ENCODE measurements around the gene SELENOF. TPM values are rescaled to one million over a fixed set of nuclear protein-coding genes. Genes with fewer than 3 reads are reported as not detected.

The SELENOF gene
- total RNA-seq, 1 donor from 2014 or later = 114 TPM

DNA sequence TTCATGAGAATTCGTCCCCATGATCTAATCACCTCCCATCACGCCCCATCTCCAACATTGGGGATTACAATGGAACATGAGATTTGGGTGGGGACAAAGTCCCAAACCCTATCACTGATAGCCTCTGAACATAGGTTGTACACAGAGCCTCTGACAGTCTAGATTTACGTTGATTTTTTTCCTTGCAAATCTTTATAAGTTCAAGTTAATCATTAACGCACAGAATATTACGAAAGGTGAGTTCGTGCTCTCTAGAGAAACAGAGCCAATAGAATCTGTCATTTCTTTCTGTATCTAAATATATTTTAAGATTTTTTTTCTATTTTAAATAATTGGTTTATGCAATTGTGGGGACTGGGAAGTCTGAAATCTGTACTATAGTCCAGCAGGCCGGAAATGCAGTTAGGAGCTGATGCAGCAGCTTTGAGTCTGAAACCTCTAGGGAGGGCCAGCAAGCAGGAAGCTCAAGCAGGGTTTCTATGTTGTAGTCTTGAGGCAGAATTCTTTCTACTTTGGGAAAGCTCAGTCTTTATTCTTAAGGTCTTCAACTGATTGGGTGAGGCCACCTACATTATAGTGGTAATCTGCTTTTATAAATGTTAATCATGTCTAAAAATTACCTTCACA, 61.0 kb downstream of the SELENOF start:
- Mint-ChIP-seq H3K36me3 (ENCODE audit: insufficient read depth) (no peaks in the 10 kb centered on the region), H3K27ac (no peak overlapping the region), H3K4me3 (ENCODE audit: low read depth) (no peak overlapping the region), H3K4me1 (ENCODE audit: low read depth) (no peaks in the 10 kb centered on the region), H3K27me3 (no peaks in the 10 kb centered on the region), H3K9me3 (ENCODE audit: low read depth) (peaks cover 4% of the 10 kb centered on the region)
- TF ChIP-seq, protein P1, sequence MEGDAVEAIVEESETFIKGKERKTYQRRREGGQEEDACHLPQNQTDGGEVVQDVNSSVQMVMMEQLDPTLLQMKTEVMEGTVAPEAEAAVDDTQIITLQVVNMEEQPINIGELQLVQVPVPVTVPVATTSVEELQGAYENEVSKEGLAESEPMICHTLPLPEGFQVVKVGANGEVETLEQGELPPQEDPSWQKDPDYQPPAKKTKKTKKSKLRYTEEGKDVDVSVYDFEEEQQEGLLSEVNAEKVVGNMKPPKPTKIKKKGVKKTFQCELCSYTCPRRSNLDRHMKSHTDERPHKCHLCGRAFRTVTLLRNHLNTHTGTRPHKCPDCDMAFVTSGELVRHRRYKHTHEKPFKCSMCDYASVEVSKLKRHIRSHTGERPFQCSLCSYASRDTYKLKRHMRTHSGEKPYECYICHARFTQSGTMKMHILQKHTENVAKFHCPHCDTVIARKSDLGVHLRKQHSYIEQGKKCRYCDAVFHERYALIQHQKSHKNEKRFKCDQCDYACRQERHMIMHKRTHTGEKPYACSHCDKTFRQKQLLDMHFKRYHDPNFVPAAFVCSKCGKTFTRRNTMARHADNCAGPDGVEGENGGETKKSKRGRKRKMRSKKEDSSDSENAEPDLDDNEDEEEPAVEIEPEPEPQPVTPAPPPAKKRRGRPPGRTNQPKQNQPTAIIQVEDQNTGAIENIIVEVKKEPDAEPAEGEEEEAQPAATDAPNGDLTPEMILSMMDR (IDR thresholded peaks at IDR 0.05; ENCODE audit: unreplicated experiment) = no peak
- DNase-seq (ENCODE audit: low spot score, unreplicated experiment) = no peak

DNA sequence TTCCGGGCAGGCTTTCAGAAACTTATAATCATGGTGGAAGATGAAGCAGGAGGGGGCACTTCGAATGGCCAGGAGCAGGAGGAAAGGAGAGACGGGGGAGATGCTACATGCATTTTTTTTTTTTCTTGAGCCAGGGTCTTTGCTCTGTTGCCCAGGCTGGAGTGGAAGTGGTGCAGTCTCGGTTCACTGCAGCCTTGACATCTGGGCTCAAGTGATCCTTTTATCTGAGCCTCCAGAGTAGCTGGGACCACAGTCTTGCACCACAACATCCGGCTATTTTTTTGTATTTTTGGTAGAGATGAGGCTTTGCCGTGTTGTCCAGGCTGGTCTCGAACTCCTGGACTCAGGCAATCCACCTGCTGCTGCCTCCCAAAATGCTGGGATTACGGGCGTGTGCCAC, 61.6 kb downstream of the SELENOF start:
- Mint-ChIP-seq H3K4me3 (ENCODE audit: low read depth) (no peak overlapping the region), H3K4me1 (ENCODE audit: low read depth) (no peaks in the 10 kb centered on the region), H3K9me3 (ENCODE audit: low read depth) (peaks cover 4% of the 10 kb centered on the region), H3K27me3 (no peaks in the 10 kb centered on the region), H3K27ac (no peak overlapping the region), H3K36me3 (ENCODE audit: insufficient read depth) (no peaks in the 10 kb centered on the region)
- DNase-seq (ENCODE audit: low spot score, unreplicated experiment) = no peak
- TF ChIP-seq, protein P1 (IDR thresholded peaks at IDR 0.05; ENCODE audit: unreplicated experiment) = no peak

DNA sequence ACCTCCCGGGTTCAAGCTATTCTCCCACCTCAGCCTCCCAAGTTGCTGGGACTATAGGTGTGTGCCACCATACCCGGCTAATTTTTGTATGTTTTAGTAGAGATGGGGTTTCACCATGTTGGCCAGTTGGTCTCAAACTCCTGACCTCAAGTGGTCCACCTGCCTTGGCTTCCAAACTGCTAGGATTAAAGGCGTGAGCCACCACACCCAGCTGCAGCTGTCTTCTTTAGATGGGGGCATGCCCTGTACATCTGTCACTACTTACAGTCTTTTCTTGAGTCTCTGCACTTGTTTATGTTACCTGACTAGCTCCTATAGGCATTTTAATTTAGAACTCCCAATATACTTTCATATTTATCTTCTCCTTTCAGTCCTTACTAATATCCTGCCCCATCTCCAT, 64.2 kb downstream of the SELENOF start:
- no peak overlapping the region for H3K4me3 Mint-ChIP-seq (ENCODE audit: low read depth)
- no peak for DNase-seq (ENCODE audit: low spot score, unreplicated experiment)
- no peaks in the 10 kb centered on the region for H3K27me3 Mint-ChIP-seq
- H3K9me3 Mint-ChIP-seq (ENCODE audit: low read depth) = no peaks in the 10 kb centered on the region
- H3K27ac Mint-ChIP-seq = no peak overlapping the region
- H3K4me1 Mint-ChIP-seq (ENCODE audit: low read depth) = no peaks in the 10 kb centered on the region
- no peaks in the 10 kb centered on the region for H3K36me3 Mint-ChIP-seq (ENCODE audit: insufficient read depth)
- TF ChIP-seq, protein P1 (IDR thresholded peaks at IDR 0.05; ENCODE audit: unreplicated experiment) = no peak

DNA sequence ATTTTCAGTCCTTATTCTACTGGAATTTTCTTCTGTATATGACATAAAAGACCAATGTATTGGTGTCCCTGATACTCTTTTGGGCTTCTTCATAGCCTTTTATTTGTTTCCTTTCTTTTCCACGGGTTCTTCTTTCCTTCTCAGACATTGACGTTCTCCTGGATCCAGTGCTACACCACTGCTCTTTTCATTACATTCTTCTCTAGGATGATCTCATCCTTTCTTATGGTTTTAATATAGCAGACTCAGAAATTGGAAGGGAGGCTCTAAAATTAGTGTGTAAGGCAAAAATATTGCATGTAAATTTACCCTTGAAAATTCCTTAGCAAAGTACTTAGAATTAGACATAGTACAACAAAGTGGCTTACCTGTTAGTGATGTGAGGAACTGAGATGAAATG, 65.3 kb downstream of the SELENOF start:
- Mint-ChIP-seq H3K36me3 (ENCODE audit: insufficient read depth) (no peaks in the 10 kb centered on the region), H3K4me3 (ENCODE audit: low read depth) (no peak overlapping the region)

DNA sequence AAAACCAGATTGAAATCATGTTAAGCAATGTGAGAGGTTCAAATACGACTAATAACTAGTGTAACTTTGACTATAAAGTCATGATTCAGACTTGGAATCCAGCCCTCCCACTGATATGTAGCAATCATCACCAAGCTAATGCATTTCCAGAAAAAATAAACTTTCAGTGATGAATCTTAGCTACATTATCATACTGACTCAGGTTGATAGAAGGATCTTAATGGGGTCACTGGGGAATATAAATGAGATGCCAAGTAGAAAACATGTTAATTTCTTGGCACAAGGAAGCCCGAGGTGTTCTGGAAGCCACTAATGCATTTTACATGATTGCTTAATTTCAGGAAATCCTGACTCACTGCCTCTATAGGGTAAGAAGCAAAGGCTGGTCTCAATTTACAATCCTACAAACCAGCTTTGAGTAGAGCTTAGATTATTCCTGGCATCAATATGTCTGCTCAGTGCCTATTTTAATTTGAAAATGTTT, 67.7 kb downstream of the SELENOF start:
- TF ChIP-seq, protein P1 (IDR thresholded peaks at IDR 0.05; ENCODE audit: unreplicated experiment) = no peak
- Mint-ChIP-seq H3K9me3 (ENCODE audit: low read depth) (no peaks in the 10 kb centered on the region), H3K36me3 (ENCODE audit: insufficient read depth) (no peaks in the 10 kb centered on the region), H3K27me3 (no peaks in the 10 kb centered on the region), H3K4me3 (ENCODE audit: low read depth) (no peak overlapping the region), H3K27ac (no peak overlapping the region), H3K4me1 (ENCODE audit: low read depth) (no peaks in the 10 kb centered on the region)
- DNase-seq (ENCODE audit: low spot score, unreplicated experiment) = no peak

More for the DNA sequence above, 65.3 kb downstream of the SELENOF start:
- TF ChIP-seq, protein P1 (IDR thresholded peaks at IDR 0.05; ENCODE audit: unreplicated experiment) = no peak
- no peaks in the 10 kb centered on the region for H3K4me1 Mint-ChIP-seq (ENCODE audit: low read depth)
- H3K27ac Mint-ChIP-seq = no peak overlapping the region
- no peaks in the 10 kb centered on the region for H3K9me3 Mint-ChIP-seq (ENCODE audit: low read depth)
- H3K27me3 Mint-ChIP-seq = no peaks in the 10 kb centered on the region
- DNase-seq (ENCODE audit: low spot score, unreplicated experiment) = no peak

Data from progenitor cell of endocrine pancreas (in vitro differentiated cells).